ENCODE data around the gene ZNF19.
A peak's percentile ranks its signal among the peaks of the same experiment; 100 is the strongest.
"Not testable (repeated sequence)": the region's sequence is repeated elsewhere in the genome, so short reads cannot be mapped to it uniquely, and the experiment has no call there.

ZNF19 gene

DNA sequence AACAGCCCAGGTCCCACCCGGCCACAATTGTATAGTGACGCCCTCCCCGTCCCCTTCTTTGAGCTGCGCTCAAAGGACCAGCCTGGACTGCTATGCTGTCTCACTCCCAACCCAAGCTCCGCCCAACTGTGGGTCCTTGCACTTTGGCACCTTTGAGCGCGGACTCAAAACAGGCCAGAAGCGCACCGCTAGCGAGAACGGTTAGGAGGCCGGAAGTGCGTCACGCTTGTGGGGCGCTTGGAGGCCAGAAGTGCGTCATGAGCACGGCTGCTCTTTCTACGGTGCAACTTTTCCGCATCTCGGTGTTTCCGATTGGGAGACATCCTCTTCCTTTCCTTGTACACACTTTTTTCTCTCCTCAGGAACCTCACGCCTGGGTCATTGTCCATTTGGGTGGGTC is at the start of gene ZNF19:
TSS of gene ZNF19 (minus strand) at position 203 of the 400 bp plus-strand sequence. CDS start 7,210 bp downstream, outside the sequence.
- DNase-seq (ENCODE audit: low spot score) = no peak

DNA sequence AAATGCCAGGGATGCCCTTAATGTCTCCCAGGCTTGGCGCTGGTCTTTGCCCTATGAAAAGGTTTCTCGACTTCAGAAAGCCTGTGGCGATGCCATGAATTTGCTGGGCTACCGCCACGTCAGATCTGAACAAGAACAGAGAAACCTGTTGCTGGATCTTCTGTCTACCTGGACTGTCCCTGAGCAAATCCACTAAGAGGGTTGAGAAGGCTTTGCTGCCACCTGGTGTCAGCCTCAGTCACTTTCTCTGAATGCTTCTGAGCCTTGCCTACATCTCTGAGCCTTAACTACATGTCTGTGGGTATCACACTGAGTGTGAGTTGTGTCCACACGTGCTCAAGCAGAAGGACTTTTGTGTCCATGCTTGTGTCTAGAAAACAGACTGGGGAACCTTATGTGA is 48.5 kb upstream of the ZNF19 start:
- DNase-seq (ENCODE audit: low spot score) = peak; percentile 59

DNA sequence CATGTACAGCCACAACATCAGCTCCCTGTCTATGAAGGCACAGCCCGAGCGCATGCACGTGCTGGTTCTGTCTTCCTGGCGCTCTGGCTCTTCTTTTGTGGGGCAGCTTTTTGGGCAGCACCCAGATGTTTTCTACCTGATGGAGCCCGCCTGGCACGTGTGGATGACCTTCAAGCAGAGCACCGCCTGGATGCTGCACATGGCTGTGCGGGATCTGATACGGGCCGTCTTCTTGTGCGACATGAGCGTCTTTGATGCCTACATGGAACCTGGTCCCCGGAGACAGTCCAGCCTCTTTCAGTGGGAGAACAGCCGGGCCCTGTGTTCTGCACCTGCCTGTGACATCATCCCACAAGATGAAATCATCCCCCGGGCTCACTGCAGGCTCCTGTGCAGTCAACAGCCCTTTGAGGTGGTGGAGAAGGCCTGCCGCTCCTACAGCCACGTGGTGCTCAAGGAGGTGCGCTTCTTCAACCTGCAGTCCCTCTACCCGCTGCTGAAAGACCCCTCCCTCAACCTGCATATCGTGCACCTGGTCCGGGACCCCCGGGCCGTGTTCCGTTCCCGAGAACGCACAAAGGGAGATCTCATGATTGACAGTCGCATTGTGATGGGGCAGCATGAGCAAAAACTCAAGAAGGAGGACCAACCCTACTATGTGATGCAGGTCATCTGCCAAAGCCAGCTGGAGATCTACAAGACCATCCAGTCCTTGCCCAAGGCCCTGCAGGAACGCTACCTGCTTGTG is 47.8 kb upstream of the ZNF19 start:
- DNase-seq (ENCODE audit: low spot score) = no peak

- no peak for DNase-seq (ENCODE audit: low spot score)
Measured at GRCh38 chr16:71532366-71532765, 43.2 kb upstream of the ZNF19 start.

GRCh38 chr16:71528863-71529262 is 39.7 kb upstream of the ZNF19 start:
- DNase-seq (ENCODE audit: low spot score) = no peak

- DNase-seq (ENCODE audit: low spot score) = no peak
Measured at GRCh38 chr16:71528257-71528656, 39.1 kb upstream of the ZNF19 start.

DNA sequence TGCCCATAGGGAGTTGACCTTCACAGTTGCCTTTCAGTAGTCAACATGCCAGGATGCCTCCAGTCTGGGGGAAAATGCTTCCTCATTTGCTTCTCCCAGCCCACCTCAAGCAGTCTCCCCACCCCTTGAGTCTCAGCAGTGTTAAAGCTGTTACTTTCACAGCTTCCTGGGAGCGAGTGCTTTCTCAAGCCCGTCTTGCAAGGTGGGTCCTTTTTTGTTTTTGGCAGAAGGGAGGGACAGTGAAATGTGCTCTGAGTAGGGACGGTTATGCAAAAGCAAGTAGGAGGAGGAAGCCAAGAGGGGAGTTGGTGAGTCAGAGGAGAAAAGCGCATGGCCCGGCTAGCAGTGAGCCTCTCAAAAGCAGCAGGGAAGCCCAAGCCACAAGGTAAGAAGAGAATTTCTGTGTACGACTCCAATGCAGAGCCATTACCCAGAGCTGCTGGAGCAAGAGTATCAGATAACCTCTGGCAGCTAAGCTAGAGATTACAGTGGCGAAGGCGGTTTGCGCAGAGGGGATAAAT is 37.0 kb upstream of the ZNF19 start, which contains the start of gene CHST4:
TSS of gene CHST4 (plus strand) at position 316 of the 521 bp plus-strand sequence. CDS start 10,252 bp downstream, outside the sequence.
- DNase-seq (ENCODE audit: low spot score) = peak; percentile 53

GRCh38 chr16:71524566-71525553 is 35.7 kb upstream of the ZNF19 start:
- no peak for DNase-seq (ENCODE audit: low spot score)

- DNase-seq (ENCODE audit: low spot score) = no peak
Measured at GRCh38 chr16:71520550-71520949, 31.4 kb upstream of the ZNF19 start.

GRCh38 chr16:71515026-71515425 is 25.9 kb upstream of the ZNF19 start:
- no peak for DNase-seq (ENCODE audit: low spot score)

DNA sequence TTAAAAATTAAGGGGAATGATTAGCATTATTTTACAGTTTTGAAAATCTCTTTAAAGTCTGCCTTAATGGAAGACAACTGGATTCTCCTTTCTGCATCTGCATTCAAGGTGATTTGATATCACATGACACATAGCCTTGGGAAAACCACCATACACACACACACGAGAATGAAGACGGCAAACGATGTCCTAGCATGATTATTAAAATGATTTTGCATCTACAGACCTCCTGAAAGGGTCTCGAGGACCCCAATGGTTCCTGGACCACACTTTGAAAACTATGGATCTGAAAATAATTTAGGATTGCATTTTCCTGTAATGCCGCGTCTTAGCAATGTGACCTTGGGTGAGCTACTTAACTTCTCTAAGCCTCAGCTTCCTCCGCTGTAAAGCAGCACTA is 25.4 kb upstream of the ZNF19 start:
- no peak for DNase-seq (ENCODE audit: low spot score)

GRCh38 chr16:71513302-71513701 is 24.2 kb upstream of the ZNF19 start:
- DNase-seq (ENCODE audit: low spot score) = no peak

DNA sequence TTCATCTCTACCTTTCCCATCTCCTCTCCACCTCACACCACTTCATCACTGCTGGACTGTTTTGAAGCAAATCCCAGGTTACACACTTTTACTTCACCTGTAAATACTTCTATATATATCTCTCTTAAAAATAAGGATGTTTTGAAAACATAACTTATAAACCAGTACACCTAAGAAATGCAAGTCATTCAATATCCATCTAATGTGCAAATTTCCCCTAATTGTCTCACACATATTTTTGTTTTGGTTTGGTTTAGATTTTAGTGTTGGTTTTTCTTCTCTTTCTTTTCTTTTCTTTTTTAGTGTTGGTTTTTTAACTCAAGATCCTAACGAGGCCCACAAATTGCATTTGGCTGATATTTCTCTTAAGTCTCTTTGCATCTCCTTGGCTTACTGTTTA is 17.9 kb upstream of the ZNF19 start:
- DNase-seq (ENCODE audit: low spot score) = no peak

- DNase-seq (ENCODE audit: low spot score) = no peak
Measured at GRCh38 chr16:71504901-71505300, 15.8 kb upstream of the ZNF19 start.

DNA sequence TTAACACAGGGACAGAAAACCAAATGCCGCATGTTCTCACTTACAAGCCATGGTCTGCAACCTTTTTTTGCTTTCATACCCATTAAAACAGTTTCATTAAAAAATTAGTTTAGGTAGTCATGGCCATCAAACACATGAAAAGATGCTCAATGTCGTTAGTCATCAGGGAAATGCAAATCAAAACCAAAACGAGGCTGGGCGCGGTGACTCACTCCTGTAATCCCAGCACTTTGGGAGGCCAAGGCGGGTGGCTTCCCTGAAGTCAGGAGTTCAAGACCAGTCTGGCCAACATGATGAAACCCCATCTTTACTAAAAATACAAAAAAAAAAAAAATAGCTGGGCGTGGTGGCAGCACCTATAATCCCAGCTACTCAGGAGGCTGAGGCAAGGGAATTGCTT is 14.9 kb upstream of the ZNF19 start:
- DNase-seq (ENCODE audit: low spot score) = not testable (repeated sequence)

GRCh38 chr16:71501547-71501946 is 12.4 kb upstream of the ZNF19 start:
- no peak for DNase-seq (ENCODE audit: low spot score)

DNA sequence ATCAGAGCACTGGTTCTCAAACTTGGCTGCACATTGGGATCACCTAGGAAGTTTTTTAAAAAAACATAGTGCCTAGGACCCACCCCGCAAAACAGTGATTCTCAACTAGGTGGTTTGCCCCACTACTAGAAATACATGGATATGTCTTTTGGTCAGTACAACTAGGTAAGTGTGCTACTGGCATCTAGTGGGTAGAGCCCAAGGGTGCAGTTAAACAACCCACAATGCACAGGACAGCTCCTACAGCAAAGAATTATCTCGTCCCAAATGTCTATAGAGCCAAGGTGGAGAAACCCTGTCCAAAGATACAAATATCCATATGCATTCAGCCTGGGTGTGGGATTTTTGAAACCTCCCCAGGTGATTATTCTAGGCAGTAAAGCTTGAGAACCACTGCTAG is 11.8 kb upstream of the ZNF19 start:
- no peak for DNase-seq (ENCODE audit: low spot score)

- DNase-seq (ENCODE audit: low spot score) = peak; percentile 66
Measured at GRCh38 chr16:71499775-71500364, 10.7 kb upstream of the ZNF19 start.

- no peak for DNase-seq (ENCODE audit: low spot score)
Measured at GRCh38 chr16:71498031-71498430, 8.9 kb upstream of the ZNF19 start.

DNA sequence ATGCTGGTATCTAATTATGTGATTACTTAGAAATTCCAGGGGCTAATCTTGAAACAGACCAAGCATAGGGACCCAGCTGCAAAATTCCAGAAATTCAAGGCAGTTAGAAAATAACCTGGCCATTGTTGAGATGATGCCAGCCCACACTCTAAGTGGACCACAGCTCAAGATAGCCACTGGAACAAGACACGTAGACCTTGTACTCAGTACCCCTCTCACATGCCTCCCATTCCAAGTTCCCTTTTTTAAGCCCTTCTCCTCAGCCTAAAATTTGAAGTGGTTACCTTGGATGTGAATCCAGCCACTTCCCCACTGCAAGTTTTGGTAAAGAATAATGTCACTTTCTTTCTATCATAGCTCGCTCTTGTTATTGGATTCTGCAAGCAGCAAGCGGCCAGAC is 4.1 kb upstream of the ZNF19 start:
- no peak for DNase-seq (ENCODE audit: low spot score)

- DNase-seq (ENCODE audit: low spot score) = no peak
Measured at GRCh38 chr16:71492786-71493185, 3.7 kb upstream of the ZNF19 start.

GRCh38 chr16:71491054-71491453 is 1.9 kb upstream of the ZNF19 start:
- no peak for DNase-seq (ENCODE audit: low spot score)

Data from D341Med (cell line).